HG03558 (cell line): ENCODE results near the gene UBXN2A.
"Not testable (repeated sequence)": the region's sequence is repeated elsewhere in the genome, so short reads cannot be mapped to it uniquely, and the experiment has no call there.

Source experiments
- ATAC-seq: cut with Tn5 transposase; IDR thresholded peaks from one replicate; pipeline ENCODE4 v1.9.1; 2021; ENCODE audit warnings: moderate number of reproducible peaks; ENCODE audit not compliant: unreplicated experiment; ENCODE audit errors: extremely low read depth

UBXN2A gene

DNA sequence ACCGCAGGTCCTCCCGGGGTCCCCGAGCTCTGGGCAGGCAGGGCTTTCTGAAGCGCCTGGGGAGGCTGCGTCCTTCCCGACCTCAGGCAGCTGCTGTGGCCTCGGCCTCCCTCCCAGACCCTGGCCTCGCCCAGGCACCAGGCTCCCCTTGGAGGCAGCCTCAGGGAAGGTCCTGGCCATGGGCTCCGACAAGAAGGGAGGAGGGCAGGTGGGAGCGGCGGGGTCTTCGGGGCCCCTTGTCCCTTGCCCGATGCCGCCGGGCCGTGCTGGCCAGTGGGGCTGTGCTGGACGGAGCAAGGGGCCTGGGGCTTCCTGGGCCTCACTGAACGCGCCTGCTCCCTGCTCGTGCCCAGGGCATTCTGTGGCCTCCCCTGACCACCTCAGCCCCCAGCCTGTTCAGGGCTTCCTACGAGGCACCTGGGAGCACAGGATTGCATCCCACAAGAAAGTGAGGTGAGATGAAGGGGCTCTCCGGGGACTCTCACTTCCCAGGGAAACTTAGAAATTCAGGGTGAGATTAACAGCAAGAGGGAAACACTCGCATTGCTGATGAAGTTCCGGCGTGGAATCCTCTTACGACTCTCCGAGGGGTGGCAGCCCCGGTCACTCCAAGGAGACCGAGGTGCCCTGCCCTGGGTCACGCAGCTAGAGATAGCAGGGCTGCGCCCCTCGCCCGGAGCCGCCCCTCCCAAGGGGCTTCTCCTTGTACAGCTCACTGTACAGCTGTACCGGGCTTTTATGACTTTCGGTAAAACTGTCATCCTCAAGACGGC lies 70.4 kb downstream of the UBXN2A start:
- no peak for ATAC-seq

DNA sequence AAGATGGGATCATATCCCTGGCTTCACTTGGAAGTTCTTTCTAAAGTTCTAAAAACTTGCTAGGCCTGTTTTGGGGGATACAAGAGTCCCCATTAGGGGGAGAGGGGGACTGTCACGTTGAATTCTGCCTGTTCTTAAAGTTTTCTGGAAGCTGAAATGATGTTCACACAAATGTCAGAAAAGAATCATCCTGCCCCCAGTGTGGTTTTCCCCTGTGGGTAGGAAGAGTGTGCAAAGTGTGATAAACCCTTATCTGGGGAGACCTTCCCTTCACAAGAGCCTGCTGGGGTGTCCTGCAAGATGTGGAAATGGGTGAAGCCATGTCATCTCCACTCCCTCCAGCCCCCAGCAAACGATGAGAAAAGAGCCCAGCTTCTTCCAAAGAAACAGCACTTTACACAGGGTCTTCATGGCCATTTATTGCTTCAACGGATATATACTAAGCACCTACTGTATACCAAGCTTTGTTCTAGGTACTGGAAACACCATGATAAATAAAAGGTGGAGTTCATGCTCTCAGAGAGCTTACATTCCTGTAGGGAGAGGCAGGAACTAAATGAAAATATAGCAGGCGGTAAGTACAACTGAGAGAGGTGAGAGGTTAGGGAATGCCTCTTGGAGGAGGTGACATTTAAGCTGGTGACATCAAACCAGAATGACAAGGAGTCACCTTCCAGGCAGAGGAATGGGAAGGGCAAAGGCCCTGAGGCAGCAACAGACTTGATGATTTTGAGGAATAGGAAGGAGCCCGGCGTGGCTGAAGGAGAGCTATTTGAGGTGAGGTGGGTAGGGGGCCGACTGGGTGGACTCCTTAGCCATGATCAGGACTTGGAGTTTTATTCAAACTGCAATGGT lies 71.2 kb downstream of the UBXN2A start:
- ATAC-seq = no peak

DNA sequence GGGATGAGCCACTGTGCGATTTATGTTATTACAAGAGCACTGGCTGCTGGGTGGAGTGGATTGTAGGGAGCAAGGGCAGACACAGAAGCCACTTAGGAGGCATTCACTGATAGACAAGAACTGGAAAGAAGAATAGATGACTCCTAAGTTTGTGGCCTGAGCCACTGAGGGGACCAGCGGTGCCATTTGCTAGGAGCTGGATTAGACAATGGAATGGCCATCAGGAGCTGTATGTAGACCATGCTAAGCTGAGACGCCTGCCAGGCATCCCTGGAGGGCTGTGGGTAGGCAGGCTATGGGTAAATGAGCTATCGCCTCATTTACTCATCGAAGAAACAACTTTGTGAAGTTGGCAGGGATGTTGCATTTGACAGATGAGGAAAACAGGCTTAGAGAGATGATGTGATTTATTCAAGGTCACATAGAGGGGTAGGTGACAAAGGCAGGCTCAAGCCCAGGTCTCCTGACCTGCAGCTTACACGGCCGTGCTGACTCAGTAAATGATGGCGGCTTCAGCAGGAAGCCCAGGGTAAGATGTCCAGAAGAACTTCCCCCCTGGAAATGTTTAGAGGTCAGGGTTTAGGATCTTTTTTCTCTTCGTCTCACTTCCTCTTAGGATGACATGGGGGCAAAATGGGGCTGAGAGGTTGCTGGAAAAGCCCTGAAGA lies 72.4 kb downstream of the UBXN2A start:
- no peak for ATAC-seq

DNA sequence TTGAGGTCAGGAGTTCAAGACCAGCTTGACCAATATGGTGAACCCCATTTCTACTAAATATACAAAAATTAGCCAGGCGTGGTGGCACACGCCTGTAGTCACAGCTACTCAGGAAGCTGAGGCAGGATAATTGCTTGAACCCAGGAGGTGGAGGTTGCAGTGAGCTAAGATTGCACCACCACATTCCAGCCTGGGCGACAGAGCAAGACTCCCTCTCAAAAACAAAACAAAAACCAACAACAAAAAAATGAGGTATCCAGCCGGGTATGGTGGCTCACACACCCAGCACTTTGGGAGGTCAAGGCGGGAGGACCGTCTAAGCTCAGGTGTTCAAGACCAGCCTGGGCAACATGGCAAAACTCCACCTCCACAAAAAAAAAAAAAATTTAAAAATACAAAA lies 74.6 kb downstream of the UBXN2A start:
- ATAC-seq = not testable (repeated sequence)

DNA sequence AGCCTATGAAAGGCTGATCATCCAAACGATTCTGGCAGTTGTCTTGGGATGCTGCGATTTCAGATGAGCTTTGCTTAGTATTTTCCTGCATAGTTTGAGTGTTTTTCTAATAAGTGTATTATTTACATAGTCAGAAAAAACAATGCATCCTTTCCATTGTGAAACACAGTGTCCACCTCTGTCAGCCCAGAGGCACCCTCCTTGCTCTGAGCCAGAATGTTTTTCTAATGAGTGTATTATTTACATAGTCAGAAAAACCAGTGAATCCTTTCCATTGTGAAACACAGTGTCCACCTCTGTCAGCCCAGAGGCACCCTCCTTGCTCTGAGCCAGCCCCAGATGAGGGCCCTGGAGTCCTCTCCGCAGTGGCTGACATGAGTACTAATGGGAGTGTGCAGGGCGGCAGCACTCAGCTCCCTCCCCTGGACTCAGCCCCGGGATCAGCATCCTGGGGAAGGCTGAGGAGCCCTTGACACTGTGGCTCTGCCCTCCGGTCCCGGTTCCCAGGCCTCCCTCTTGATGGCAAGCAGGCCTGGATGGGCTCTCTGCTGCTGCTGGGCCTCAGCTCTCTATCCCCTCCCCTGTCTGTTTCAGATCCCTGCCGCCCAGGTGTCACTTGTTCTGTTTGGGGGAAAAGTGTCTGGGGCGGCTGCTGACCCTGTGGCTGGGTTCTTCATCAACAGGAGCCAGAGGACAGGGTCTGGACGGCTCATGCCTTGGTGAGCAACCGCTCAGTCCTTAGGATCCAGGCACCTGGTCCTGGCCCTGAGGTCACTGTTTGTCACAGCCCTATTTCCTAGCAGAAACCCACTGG lies 75.5 kb downstream of the UBXN2A start:
- no peak for ATAC-seq

DNA sequence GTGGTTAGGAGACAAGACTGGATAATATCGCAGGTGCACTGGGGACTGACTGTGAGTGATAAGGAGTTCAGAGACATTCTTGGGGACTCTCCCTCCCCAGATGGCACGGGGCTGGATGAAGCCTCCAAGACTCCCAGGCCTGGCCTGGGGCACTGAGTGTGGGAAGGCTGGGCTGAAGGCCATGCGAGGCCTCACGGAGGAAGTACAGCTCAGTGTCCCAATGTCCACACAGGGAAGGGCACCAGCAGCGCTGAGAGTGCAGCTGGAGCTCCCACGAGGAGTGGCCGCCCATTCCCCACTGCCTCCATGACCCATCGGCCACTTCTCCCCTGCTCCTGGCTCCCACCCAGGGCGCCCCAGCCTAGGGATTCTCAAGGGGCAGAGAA lies 76.1 kb downstream of the UBXN2A start:
- no peak for ATAC-seq

DNA sequence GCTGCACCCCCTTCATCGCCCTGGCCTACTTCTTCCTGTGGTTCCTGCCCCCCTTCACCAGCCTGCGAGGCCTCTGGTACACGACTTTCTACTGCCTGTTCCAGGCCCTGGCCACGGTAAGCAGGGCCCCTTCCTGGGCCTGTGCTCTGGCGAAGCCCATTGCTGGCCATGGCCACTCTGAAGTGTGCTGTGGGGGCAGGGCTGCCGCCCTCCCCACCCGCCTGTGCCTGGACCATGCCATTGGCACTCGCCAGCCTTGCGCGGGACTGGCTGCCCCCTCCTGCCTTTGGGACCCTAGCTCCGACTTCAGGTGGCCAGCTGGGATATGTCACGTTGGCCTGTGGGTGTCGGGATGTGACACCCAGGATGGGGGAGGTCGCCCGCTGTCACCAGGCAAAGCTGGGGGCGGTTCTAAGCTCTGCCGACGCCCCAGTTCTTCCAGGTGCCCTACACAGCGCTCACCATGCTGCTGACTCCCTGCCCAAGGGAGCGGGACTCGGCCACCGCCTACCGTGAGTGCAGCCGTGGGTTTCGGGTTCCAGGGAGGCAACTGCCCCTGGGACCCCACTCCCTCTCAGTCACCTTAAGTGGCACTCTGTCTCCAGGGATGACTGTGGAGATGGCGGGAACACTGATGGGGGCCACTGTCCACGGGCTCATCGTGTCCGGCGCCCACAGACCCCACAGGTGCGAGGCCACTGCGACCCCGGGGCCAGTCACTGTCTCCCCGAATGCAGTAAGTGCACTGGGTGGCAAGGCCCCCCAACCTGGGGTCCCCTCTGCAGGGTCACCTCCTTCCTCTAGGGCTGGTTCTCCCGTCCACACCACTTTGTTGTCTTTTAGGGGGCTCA lies 76.8 kb downstream of the UBXN2A start:
- ATAC-seq = no peak

DNA sequence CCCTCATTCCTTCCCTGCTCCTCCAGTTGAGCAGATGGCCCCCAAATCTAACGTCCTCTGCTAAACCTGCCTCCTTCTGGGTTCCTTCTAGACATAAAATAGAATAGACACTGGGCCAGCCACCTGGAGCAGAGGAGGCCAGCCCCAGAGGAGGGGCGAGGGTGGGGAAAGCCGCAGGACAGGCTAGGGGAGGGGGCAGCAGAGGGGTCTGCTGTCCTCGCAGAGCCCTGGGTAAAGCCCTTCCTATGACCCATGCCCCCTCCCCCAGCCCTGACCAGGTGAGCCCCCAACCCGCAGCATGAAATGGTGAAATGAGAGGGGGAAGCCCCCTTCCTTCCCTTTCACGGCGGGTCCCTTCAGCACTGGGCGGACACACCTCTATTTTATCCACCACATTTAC lies 77.4 kb downstream of the UBXN2A start:
- ATAC-seq = no peak

DNA sequence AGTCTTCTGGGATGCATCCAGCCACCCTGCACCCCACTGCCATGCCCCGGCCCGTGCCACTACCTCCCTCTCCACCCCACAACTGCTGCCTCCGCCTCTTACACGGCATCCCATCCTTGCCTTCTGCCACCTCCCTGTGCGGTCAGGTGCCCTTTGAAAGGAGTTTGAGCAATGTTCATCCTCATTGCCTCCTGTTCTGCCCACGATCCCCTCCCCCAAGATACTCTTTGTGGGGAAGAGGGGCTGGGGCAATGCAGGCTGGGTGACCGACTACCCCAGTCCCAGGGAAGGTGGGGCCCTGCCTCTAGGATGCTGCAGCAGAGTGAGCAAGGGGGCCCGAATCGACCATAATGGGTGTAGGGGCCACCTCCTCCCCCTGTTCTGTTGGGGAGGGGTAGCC lies 78.0 kb downstream of the UBXN2A start:
- ATAC-seq = no peak

DNA sequence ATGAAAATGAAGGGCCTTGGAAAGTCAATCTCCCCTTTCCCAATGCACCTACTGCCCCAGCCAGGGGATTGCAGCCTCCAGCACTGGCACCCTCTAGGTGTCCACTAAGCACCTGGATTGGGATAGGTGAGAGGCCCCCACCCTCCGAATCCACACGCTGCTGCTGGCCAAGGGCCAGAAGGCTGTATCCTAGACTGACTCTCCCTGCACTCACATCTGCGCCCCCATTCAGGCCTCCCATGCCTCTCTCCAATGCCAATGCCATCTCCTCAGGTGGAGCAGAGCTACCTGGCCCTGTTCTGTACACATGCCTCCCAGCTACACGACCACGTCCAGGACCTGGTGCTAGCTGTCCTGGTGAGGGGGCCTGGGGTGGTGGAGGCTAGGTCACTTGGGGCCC lies 79.5 kb downstream of the UBXN2A start:
- no peak for ATAC-seq

DNA sequence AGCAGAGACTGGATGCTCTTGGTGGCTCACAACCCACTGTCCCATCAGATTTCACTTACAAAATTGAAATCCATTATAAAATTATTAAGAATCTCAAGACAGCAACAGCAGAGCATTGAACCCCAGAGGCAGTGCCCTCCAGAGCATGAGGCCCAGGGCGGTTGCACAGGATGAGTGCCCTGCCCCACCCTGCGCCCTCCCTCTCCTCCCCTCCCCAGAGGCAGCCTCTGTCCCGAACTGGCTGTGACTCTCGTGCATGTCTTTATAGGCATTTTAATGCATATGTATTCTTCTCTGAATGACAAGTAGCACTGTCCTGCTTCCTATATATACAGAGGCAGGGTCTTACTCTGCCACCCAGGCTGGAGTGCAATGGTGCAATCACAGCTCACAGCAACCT lies 80.0 kb downstream of the UBXN2A start:
- ATAC-seq = no peak

DNA sequence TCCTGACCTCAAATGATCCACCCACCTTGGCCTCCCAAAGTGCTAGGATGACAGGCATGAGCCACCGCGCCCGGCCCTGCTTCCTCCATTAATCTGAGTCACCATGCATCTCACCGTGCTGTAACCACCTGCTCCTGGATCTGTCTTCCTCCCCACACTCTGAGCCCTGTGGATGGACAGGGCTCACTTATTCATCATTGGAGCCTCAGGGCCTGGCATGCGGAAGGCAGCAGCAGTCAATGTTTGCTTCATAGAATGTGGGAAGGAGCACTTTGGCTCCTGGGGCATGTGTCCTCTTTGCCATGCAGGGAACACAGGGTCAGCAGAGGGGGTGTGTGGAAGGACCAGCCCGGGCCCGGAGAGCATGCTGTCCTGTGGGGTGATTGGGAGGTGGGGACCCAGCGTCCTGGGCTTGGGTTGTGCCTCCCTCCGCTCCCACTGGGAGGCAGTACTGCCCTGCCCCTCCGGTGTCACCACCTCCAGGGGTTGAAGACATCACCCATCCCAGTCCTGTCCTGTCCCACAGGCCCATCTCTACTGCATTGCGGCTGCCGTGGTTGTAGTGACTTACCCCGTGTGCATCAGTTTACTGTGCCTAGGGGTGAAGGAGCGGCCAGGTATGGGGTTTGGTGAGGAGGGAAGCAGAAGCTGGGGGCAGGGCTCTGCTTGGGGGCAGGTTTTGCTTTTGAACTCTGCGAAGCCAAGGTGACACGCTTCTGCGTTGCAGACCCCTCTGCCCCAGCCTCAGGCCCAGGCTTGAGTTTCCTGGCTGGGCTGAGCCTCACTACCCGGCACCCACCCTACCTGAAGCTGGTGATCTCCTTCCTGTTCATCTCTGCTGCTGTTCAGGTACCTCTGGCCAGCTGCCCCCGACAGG lies 81.1 kb downstream of the UBXN2A start:
- ATAC-seq = no peak

DNA sequence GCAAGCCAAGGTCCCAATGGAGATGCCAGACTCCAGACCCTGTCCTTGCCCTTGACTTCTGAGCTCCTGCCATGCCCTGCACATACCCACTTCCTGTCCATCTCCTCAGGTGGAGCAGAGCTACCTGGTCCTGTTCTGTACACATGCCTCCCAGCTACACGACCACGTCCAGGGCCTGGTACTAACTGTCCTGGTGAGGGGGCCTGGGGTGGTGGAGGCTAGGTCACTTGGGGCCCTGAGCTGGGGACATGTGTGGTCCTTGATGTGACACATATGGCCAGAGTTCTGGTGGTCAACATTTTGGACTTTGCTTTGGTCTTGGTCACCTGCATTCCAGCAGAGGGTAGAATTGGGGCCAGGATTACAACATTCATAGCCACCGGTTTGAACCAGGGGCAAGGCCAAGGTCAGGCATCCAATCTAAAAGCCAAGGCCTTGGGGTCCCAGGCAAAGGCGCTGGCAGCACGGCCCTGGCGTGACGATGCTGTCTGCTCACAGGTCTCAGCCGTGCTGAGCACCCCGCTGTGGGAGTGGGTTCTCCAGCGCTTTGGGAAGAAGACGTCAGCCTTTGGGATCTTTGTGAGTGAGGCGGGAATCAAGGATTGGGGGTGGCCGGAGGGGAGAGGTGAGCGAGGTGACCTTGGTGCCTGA lies 82.2 kb downstream of the UBXN2A start:
- no peak for ATAC-seq

DNA sequence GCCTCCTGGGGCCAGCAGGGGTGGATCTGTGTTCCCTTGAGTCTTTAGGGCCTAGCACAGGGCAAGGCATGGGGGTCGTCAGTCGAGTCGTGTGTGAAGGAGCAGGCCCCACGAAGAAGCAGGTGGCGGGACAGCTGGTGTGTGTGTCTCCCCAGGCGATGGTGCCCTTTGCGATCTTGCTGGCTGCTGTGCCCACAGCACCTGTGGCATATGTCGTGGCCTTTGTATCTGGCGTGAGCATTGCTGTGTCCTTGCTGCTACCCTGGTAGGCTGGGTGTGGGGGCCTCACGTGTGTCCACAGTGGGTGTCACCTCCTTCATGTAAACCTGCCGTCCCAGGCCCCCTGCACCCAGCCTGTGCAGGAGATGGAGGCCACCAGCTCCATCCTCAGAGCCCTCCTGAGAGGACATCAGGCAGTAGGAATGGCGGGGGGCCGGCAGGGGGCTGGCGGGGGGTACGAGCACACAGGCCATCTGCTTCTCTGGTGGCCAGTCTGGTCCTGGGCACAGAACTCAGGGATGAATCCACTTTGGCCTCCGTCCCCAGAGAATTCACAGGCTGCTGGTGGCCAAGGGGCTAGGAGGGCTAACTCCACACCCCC lies 82.8 kb downstream of the UBXN2A start:
- ATAC-seq = no peak

DNA sequence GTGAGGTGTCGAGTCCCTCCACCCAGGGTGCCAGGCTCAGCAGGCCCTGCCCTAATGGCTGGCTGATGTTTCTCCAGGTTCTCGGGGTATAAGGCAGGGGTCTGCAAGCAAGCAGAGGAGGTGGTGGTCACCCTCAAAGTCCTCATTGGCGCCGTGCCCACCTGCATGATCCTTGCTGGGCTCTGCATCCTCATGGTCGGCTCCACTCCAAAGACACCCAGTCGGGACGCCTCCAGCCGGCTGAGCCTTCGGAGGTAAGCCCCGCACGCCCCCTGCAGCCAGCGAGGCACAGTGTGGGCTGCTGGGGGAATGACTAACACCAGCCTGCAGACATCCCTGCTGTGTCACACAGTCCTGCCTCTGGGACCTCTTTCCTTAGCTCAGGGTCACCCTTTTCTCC lies 83.8 kb downstream of the UBXN2A start:
- ATAC-seq = no peak

DNA sequence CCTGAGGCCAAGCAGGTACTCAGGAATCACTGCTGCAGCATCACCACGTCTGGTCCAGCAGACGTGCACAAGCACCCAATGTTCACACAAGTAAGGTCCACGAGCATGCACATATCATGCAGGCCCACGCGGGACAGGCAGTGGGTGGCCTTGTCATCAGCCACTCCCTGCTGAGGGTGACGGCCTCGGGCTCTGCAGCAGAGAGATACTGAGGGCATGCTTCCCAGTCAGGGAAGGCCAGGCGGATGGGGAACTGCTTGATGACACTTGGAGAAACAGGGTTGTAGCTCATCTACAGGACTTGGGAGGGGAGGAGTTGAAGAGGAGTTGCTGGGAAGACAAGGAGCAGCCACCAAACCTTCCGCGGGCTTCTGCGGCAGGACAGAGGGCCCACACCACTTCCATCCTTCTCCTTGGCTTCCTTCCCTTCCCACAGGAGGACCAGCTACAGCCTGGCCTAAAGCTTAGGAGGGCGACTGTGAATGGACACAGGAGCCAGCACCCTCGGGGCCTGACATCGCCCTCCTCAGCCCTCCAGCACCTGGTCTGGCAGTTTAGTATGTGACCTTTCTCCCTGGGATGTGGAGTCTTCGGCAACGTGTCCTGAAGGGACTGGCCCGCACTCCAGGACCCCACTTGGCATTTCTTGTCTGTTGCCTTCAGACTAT lies 84.9 kb downstream of the UBXN2A start:
- ATAC-seq = no peak

DNA sequence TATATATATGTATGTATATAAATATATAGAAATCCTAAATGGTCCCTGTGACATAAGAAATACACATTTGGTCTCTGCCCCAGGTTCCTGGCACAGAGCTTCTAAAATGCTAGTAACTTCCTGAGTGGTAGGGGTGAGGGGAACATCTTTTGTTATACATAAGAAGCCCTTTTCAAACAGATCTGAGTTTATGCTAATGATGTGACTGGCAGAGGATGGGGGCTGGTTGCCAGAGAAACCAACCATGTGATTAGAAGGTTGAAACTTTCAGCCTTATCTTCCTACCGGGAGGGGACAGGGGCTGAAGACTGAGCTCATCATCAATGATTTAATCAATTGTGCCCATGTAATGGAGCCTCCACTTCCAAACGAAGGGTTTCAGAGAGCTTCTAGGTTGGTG lies 86.0 kb downstream of the UBXN2A start:
- ATAC-seq = no peak
